Suppressor macrophage treated with lipopolysaccharide for 1 hour (primary cell): ENCODE results near the gene SMAD1.
A peak's percentile ranks its signal among the peaks of the same experiment; 100 is the strongest.
"Not testable (repeated sequence)": the region's sequence is repeated elsewhere in the genome, so short reads cannot be mapped to it uniquely, and the experiment has no call there.

Source experiments
- DNase-seq, 3 donors: peaks; one replicate each; pipeline ENCODE4 v3.0.0-alpha.2; 2020 to 2022

Gene SMAD1

DNA sequence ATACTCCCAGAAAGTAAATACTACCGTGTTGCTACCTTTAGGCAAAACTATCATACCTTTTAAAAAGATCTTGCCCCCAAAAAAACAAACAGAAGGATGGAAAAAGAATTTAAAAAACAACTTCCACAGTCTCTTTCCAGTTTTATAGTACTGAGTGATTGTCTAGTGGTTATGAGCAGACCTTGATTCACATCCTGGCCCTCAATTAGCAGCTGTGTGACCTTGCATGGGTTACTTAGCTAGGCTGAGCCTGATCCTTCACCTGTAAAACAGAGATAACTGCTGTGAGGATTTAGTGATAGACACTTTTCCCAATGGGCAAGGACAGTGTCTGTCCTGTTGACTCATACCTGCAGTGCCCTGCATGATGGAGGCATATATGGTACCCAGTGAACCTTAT lies 49.0 kb downstream of the SMAD1 start:
- DNase-seq: no peak

DNA sequence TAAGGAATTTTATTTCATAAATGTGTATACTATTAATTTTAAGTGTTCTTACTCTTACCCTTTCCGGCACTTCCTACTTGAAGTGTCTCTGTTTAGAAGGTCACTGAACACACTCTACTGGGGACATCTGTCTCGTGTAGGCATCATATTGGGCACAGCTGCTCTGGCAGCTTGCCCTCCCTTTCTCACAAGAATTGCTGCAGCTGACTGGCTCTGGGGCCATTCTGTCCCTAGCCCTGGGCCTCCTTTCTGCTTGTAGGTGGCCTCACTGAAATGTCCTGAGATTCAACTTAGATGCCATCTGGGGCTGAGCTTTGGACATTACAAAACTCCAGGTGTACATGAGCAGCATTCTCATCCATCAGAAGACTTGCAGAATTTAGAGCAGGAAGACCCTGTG lies 49.6 kb downstream of the SMAD1 start:
- DNase-seq: no peak

DNA sequence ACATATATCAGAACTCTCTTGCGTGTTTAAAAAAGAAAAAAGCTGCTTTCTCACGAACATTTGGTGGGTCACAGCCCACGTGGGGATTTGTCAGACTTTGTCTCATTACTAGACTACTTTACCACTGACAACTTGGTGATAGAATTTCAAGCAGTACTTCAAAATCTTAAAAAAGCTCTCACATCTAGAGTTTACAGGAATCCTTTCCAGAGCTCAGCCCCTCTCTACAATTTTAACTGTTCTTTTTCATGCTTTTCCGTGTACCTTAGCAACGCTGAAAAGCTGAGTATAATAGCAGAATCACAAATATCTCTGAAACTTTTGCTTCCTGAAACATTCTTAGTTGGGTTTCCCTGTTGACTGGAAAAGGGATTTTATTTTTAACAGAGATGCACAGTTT lies 50.2 kb downstream of the SMAD1 start:
- DNase-seq: no peak

DNA sequence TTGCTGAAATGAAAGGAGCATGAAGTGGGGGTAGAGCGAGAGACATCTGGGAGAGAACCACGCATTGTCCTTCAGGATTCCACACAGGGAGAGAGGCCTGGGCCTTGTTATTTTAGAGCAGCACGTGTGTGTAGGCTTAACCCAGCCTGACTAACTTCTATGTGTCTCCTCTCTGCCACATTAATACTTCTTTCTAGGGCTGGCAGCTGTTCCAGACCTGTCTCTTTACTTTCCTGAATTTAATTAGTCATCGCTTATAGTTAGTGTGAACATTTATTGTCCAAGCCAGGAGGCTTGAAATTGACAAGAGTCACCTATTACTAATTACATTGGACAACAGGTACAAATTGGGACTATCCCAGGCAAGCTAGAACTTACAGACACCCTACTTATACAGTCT lies 51.3 kb downstream of the SMAD1 start:
- no peak for DNase-seq

DNA sequence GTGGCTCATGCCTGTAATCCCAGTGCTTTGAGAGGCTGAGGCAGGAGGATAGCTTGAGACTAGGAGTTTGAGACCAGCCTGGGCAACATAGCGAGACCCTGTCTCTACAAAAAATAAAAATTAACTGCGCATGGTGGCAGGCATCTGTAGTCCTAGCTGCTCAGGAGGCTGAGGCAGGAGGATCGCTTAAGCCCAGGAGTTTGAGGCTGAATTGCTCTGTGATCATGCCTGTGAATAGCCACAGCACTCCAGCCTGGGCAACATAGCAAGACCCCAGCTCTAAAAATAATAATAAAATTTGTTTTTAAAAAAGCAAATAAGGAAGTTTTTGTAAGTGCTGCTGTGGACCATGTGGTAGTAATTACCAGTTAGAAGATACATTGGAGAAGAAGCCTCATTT lies 51.8 kb downstream of the SMAD1 start:
- not testable (repeated sequence) for DNase-seq

DNA sequence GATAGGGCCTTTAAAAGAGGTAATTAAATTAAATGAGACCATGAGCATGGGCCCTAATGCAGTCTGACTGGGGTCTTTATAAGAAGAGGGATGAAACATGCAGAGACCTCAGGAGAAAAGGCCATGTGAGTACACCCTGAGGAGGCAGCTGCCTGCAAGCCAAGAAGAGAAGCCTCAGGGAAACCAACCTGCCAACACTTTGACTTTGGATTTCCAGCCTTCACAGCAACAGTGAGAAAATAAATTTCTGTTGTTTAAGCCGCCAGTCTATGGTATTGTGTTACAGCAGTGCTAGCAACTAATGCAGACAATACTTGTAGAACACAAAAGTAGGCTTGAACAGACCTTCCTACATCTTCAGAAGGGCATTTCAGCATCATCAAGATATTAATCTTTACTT lies 52.3 kb downstream of the SMAD1 start:
- no peak for DNase-seq

DNA sequence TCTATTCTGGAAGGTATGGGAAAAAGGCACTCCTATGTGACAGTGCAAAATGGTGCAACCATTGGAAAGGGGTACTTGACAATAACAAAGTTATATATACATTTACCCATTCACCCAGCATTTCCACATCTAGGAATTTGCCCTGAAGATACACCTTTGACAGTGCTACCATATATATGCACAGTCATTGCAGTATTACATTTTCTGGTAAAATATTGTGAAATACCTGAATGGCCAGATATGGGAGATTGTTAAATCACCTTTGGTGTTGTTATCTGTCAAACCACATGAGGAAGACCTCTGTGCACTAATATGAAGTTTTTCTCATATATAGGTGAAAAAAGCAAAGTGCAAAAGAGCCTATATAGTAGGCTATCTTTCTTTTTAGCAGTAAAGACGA lies 53.5 kb downstream of the SMAD1 start:
- no peak for DNase-seq

DNA sequence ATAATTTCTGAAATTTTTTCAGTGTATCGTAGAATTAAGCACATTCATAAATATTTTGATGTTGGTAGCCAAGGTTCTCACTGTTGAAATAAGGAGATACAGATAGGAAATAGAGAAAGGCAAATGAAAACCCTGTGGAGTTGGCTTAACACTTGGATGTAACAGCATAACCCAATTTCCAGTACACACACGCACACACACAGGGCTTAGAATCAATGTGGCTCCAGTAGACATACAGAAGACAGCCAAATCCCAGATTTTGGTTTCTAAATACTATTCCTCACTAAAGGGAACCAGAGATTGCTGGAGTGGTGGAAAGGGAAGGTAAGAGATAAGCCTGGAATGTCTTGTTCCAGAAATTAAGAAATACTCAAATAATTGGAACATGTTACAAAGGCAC lies 54.4 kb downstream of the SMAD1 start:
- DNase-seq: no peak

DNA sequence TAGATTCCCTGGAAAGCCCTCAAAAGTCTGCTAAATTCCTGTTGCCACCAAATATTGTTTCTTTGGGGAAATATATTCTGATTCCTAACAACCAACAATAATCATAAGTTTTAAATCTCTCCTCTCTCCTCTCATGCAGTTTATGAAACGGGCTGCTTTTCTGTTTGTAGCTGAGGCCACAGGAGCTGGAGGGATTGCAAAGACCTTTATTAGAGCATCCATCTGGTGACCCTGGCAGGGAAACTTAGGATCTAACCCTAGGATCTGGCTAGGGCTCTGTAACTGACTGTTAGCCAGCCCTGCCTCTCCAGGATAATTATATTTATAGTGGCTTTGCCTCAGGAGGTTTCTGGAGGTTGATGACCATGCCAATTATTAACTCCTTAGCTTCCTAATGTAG lies 56.9 kb downstream of the SMAD1 start:
- DNase-seq: no peak

DNA sequence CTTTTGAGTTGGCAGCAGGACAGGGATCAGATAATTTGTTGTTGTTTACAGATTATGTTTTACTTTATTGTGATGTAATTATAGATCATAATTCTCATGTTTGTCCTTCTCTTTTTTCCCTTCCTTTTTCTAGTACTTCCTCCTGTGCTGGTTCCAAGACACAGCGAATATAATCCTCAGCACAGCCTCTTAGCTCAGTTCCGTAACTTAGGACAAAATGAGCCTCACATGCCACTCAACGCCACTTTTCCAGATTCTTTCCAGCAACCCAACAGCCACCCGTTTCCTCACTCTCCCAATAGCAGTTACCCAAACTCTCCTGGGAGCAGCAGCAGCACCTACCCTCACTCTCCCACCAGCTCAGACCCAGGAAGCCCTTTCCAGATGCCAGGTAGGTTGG lies 58.0 kb downstream of the SMAD1 start:
- peak; percentile 11 to 28 (median 20) for DNase-seq

DNA sequence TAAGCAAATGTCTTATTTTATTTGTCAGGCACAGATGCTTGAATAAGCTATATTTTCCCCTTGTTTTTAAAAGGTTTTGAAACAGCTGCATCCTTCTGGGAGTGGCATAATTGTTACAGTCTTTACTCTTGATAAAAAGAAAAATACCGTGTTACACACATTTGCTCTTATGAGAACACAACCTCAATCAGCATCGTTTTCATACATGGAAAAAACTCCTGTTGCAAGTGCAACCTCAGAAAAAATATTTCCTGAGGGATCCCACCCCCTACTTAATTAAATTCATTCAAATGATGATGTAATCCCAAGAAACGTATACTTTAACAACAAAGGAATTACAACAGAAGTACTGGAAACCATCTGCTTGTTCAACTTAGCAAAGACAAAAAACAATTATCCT lies 58.6 kb downstream of the SMAD1 start:
- no peak for DNase-seq

DNA sequence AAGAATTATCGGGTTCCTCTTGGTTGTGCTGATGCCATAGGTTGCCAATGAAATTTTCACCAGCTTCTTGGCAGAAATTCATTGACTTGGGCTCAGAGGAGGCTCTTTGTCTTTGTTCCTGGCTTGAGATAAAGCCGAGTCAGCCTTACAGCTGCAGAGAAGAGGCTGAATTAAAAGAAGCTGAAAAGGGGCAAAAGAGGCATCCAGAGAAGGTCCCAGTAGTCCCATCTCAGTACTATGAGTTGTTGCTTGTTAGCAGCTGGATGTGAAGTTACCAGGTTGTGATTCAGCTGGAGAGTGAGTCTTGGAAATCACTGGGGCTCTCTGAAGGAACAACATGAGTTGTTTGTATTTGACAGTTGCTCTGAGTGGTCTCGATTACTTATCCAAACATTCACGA lies 59.7 kb downstream of the SMAD1 start:
- DNase-seq: no peak

DNA sequence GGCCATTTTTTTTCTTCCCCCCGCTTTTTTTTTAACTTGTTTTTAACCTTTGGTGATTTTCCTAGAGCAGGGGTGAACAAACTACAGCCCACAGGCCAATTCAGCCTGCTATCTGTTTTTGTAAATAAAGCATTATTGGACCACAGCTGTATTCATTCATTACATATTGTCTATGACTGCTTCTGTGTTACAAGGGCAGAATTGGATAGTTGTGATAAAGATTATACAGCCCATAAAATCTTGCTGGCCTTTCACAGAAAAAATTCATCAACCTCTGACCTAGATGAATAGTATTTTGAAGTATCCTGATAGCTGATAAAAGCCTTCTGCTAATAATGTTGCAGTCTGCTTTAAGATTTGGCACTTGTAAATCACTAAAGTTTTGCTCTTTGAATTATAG lies 63.4 kb downstream of the SMAD1 start:
- DNase-seq: no peak

DNA sequence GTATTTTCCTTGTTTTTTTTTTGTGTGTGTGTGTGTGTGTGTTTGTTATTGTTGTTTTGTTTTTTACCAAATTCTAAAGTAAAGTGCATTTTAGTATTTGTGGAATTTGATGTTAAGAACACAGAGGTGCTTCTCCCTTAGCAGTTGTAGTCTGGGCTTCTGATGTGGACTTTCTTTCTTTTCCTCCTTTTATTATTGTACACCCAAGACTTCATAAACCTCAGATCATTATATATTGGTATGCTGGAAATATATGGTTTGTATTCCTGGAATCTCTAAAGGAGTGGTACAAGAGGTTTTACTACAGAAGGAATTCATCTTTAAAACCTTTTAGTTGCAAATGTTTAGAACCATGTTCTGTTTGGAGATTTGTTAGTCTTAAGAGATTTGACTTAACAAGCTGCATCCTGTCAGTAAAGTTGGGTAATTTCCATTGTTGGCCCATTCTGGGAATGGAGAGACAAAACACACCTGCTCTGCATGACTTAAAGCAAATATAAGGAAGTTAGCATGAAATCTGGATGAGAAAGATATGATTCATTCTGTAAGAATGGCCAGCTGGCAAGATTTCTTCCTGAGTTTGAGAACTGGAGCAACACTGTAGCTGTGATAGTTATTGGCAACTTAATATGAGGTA lies 64.0 kb downstream of the SMAD1 start:
- DNase-seq: peak; percentile 38 to 64 (median 46)

DNA sequence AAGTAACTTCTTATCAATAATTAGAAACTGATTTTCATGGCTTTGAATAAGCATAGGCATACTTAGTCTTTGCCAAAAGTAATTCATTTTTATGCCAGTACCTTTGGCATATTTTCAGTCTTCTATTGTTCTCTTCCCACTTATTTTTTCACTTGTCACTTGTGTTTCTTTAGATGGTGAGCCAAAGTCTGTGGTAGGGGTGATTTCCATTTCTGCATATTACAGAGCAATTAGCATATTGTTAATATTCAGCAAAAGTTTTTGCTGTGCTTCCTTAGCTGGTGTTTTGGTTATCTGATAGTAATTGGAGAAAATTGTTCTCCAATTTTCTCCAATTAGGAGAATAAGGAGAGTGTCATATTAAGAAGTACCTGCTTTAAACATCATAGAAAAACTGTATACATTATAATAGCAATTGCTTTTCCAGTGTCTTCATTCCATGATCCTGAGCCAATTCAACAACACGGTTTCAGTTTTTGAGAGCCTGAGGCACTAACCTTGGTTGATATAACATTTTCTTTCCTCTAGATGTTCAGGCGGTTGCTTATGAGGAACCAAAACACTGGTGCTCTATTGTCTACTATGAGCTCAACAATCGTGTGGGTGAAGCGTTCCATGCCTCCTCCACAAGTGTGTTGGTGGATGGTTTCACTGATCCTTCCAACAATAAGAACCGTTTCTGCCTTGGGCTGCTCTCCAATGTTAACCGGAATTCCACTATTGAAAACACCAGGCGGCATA lies 64.7 kb downstream of the SMAD1 start:
- DNase-seq: peak in 2 of 3 donors; percentile 2 to 3

DNA sequence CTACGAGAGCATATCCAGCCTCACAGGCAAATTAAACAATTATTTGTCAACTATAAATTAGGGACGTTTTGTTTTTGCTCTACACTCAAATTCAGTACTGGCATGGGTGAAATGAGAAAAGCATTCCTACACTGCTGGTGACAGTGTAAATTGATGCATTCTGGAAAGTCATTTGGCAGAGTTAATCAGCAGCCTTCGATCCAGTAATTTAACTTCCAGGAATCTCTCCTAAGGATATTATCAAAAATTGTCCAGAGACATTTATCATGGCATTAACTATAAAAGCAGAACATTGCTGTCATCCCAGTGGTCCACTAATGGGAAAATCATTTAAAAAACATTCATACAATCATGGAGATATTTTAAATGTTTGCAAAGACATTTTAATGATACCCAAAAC lies 70.0 kb downstream of the SMAD1 start:
- DNase-seq: no peak

DNA sequence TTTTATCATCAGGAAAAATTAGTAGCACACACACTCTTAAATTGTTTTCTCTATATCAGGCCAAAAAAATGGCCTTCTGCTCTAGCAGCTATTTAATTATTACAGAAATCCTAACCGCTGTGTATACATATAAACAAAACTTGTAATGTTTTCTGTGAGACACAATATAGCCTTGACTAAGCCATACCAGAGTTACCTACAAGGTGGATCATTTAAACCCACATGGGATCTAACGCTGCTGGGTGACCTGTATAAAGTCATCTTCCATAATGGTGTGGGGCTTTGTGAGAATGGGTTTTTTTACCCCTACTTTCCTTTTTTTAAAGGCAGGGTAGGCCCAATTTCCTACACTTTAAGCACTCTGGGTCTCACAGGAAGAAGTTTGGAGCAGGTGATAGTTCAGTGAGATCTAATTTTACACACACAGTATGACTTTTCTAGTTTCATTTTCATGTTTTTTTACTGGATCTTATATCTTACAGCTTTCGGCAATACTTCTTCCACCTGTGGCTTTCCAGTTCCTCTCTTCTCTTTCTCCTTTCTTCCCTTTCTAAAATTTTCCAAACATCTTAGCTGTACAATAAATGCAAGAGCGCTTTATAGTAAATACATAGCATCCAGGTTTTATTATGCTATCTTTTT lies 70.6 kb downstream of the SMAD1 start:
- no peak for DNase-seq

DNA sequence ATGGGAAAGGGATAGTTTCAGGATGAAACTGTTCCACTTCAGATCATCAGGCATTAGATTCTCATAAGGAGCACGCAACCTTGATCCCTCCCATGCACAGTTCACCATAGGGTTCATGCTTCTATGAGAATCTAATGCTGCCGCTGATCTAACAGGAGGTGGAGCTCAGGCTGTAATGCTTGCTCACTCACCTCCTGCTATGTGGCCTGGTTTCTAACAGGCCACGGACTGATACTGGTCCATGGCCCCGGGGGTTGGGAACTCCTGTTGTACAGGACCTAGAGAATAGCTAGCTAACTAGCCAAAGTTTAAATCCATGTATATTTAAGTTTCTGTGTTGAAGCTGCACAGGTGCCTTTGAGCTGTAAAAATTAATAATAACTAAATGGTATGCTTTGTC lies 71.7 kb downstream of the SMAD1 start:
- no peak for DNase-seq

DNA sequence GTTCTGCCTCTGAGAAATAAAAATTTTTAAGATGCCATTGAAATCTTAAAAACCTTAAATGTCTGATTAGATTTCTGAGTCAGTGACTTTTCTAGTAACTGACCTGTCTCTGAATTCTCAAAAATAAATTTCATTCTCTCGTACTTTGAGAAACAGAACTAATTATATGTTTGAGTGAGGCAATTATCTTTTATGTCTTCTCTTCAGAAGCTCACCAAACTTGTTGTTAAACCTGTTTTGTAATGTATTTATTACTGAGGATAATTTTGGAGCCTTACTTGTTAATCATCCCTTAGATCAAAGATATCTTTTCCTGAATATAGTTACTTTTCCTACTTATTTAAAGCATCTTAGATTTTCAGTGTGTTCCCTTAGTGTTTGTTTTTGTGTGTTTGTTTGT lies 73.0 kb downstream of the SMAD1 start:
- DNase-seq: no peak

DNA sequence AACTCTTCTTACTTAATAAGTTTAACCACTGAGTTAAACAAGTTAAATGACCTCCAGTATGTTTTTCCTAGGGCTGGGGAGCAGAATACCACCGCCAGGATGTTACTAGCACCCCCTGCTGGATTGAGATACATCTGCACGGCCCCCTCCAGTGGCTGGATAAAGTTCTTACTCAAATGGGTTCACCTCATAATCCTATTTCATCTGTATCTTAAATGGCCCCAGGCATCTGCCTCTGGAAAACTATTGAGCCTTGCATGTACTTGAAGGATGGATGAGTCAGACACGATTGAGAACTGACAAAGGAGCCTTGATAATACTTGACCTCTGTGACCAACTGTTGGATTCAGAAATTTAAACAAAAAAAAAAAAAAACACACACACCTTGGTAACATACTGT lies 76.1 kb downstream of the SMAD1 start:
- DNase-seq: peak; percentile 76 to 79 (median 79)

DNA sequence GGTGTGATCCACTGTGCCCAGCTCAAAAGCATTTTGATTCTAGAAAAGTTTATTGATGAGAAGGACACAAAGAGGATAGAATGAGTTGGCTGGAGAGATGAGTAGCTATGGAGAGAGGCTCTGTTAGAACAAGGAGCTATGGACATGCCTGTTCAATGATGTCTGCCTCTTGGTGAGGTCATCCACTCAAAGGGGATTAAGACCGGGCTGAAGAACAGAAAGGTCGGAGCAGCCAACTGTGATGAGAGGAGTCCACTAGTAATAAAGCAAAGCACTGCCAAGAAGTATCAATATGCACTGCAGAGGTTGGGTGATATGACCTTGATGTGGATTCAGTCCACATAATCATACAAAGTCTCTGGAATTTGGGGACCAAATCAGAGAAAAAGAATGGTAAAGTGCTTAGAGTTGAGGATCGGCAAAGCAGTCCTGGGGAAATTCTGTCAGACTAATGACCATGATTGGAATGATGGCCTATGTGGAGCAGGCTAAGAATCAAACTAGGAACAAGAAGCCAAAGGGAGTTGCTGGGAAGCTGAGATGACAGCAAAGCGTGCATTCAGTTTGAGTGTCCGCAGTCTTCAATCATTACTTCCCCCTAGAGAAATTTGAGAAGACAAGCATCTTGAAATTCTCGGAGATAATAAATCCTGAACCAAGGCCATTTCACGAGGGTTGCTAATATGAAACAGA lies 81.8 kb downstream of the SMAD1 start:
- DNase-seq: no peak

DNA sequence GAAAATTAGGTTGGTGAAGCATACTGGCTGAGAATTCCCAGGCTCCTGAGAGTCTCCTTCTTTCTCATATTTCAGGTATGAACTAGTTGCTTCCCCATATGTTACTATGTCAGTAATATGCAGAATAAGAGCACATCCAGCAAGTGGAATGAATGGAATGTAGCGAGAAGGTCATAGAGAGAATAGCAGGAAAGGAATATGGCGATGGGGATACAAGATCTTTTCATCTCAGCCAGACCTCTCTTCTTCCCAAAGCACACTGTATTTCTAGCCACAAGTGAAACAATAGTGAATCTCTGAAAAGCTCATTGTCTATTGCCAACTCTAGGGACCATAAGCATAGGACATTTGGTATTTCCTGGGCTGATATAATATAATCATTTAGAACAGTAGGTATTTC lies 82.9 kb downstream of the SMAD1 start:
- DNase-seq: no peak

DNA sequence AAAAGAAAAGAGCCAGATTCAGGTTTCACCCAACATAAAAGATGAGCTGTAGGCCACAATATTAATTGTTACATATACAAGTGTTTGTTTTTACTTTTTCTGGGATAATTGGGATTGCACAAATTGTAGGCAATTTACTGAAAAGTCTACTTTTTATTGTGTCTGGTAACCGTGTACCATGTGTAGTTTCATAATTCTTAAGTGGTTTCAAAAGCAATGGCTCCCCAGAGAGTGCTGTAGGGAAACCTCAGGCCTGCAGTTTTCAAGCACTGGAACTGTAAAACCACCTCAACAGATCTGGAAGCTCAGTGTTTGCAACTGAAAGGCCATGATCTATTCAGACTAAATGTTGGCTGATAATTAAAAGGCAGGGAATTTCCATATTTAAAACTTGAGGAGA lies 83.7 kb downstream of the SMAD1 start:
- DNase-seq: no peak
